ENCODE results near the gene NTRK2.

DNA sequence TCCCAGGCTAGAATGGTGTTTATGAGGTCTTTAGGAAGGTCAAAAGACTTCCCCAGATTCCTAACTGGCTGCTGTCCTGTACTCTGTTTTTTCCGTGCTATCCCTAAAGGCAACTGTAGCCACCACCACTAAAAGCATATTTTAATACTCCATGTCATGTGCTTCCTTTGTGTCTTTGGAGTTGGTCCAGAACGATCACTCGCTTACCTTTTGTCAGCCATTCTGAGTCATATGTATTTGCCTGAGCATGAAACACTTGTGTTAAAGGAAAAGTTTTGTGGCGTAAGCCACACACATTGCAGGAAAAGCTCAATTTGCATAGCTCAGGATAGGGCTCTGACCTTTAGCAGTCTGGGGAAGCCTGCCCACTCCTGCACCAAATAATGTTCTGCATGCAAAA lies 299.6 kb downstream of the NTRK2 start:
- TF ChIP-seq EZH2phosphoT487 (IDR thresholded peaks at IDR 0.05; ENCODE audit: borderline replicate concordance, low read length), result no peak
- TF ChIP-seq, protein P1, sequence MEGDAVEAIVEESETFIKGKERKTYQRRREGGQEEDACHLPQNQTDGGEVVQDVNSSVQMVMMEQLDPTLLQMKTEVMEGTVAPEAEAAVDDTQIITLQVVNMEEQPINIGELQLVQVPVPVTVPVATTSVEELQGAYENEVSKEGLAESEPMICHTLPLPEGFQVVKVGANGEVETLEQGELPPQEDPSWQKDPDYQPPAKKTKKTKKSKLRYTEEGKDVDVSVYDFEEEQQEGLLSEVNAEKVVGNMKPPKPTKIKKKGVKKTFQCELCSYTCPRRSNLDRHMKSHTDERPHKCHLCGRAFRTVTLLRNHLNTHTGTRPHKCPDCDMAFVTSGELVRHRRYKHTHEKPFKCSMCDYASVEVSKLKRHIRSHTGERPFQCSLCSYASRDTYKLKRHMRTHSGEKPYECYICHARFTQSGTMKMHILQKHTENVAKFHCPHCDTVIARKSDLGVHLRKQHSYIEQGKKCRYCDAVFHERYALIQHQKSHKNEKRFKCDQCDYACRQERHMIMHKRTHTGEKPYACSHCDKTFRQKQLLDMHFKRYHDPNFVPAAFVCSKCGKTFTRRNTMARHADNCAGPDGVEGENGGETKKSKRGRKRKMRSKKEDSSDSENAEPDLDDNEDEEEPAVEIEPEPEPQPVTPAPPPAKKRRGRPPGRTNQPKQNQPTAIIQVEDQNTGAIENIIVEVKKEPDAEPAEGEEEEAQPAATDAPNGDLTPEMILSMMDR (IDR thresholded peaks at IDR 0.05; ENCODE audit: low read depth, low read length, poor library complexity, severe bottlenecking), result no peak
